GM12872 (cell line): ENCODE data around the gene DNAH9.

Experiments
- TF ChIP-seq, protein P1 (sequence below): IDR thresholded peaks from 3 replicates; pipeline ENCODE4 v1.5.1; 2011; ENCODE audit warnings: low read depth, mild to moderate bottlenecking, low read length, moderate library complexity; ENCODE audit not compliant: insufficient read depth

Gene DNAH9

GRCh38 chr17:11980813-11981212, 382.5 kb downstream of the DNAH9 start:
- TF ChIP-seq, protein P1, sequence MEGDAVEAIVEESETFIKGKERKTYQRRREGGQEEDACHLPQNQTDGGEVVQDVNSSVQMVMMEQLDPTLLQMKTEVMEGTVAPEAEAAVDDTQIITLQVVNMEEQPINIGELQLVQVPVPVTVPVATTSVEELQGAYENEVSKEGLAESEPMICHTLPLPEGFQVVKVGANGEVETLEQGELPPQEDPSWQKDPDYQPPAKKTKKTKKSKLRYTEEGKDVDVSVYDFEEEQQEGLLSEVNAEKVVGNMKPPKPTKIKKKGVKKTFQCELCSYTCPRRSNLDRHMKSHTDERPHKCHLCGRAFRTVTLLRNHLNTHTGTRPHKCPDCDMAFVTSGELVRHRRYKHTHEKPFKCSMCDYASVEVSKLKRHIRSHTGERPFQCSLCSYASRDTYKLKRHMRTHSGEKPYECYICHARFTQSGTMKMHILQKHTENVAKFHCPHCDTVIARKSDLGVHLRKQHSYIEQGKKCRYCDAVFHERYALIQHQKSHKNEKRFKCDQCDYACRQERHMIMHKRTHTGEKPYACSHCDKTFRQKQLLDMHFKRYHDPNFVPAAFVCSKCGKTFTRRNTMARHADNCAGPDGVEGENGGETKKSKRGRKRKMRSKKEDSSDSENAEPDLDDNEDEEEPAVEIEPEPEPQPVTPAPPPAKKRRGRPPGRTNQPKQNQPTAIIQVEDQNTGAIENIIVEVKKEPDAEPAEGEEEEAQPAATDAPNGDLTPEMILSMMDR: peak; percentile 15; the same call in 1 of the 3 replicates

- TF ChIP-seq, protein P1: no peak
Observed at GRCh38 chr17:11981862-11982261, 383.6 kb downstream of the DNAH9 start.

DNA sequence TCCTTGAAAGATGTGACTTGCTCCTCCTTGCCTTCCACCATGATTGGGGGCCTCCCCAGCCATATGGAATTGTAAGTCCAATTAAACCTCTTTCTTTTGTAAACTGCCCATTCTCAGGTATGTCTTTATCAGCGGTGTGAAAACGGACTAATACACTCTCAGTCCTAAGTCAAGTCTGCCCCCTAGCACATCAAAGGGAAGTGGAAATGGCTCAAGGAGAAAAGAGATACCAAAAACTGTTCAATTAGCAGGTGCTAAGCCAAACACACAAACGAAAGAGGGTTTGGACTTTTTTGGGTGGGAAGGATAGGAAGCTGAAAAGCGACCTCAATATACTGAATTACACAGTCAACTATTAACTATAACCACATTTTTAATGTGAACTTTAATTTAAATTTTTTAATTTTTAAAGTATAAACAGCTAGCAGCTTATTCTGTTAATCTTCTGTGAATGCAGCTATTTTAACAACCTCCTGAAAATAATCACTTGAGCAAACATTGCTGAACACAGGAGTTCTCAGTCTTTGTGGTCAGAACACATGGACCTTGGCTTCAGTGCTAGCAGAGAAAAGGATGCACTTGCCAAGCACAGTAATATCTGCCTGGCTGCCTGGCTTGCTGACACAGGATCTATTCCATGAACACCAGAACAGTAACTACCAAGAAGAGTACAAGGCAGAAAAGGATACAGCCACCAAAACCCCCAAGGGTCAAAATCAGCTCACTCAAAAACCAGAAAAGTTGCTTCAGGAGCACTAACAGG, 388.1 kb downstream of the DNAH9 start:
- TF ChIP-seq, protein P1: no peak

- TF ChIP-seq, protein P1: peak; percentile 43; the same call in 2 of the 3 replicates
Observed at GRCh38 chr17:11986942-11987329, 388.7 kb downstream of the DNAH9 start.

DNA sequence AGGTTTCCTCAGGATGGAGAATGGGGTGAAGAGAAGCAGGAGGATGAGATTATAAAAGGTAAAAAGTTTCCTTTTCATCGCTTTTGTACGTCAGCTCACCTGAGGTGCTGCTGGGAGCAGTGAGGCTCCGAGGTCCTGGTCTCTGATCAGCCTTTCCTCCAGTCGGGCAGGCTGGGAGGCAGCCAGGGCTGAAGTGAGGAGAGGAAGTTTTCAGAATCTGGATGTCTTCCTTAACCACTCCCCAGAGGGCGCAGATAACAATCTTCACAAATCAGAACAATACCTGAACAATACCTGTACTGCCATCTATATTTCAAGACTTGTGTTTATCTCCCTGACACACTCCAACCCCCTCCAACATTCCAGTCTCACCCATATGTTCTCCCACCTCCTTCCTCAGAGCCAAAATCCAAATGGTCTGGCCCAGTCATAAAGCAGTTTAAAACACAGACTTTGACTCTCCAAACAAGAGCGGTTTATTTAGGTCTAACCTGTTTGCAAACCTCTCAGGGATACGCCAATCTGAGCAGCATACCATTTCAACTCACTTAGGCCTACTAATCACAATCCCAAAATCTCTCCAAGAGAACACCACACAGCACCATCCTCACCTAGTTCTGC, 392.2 kb downstream of the DNAH9 start:
- TF ChIP-seq, protein P1: no peak

DNA sequence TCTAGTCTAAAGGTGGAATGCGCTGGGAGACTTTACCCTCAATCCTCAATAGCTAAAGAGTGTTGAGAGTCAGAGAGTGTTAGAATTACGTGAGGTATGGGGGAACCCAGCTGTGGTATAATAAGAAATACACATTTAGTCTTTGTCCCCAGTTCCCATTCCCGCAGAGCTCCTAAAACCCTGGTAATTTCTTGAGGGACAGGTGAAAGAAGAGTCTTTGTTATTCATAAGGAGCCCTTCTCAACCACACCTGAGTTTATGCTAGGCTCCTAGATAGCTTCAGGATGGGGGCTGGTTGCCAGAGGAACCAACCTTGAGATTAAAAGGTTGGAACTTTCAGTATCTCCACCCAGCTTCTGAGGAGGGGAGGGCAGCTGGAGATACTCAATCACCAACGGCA, 393.2 kb downstream of the DNAH9 start:
- TF ChIP-seq, protein P1: no peak

DNA sequence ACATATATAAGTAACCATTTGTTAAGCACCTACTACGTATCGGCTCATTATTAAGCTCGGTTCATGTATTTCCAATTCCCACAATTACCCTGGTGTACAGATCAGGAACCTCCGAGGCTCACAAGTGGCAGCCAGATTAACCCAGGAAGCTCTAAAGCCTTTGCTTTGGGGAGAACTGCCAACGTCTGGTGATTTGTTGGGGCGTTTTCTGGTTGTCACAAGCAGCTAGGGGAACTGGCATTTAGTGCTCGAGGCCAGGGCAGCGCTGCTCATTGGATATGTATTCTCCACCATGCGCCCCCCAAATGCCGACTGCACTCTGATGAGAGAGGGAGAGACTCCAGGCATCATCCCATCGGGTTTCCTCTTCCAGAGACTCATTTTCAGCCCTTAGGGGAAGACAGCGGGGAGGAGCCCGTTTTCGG, 398.5 kb downstream of the DNAH9 start:
- TF ChIP-seq, protein P1: no peak
